Upper lobe of left lung (tissue), 4 donors: ENCODE data around the gene NUDCD3.

Source experiments
- CTCF ChIP-seq, 6 experiments: fragments of 450-650 bp in 4 of 6; fragments of 200-600 bp in 2 of 6; sonication (generic) in 2 of 6; IDR thresholded peaks; one replicate each; pipeline ENCODE4 v1.5.1; 2016 to 2019; ENCODE audit warnings: antibody characterized with exemption in 6 of 6
- POLR2A ChIP-seq, 4 donors: fragments of 450-650 bp; IDR thresholded peaks; one replicate each; pipeline ENCODE4 v1.5.1; 2016 to 2017; ENCODE audit warnings: antibody characterized with exemption in 4 of 4, mild to moderate bottlenecking in 2 of 4

- TF ChIP-seq CTCF (IDR thresholded peaks at IDR 0.05), result no peak
- TF ChIP-seq POLR2A (IDR thresholded peaks at IDR 0.05), result no peak
Observed at GRCh38 chr7:44508328-44509030, 18.0 kb upstream of the NUDCD3 start.
